HG02943 (cell line): Measurements from ENCODE around the gene PCDHB11.
"Not testable (repeated sequence)": the region's sequence is repeated elsewhere in the genome, so short reads cannot be mapped to it uniquely, and the experiment has no call there.

Experiments
- ATAC-seq: cut with Tn5 transposase; IDR thresholded peaks from one replicate; pipeline ENCODE4 v1.9.1; 2021; ENCODE audit warnings: mild to moderate bottlenecking, low read depth, moderate library complexity; ENCODE audit not compliant: unreplicated experiment

Gene PCDHB11

GRCh38 chr5:141184117-141184855 lies 15.1 kb upstream of the PCDHB11 start:
- not testable (repeated sequence) for ATAC-seq

DNA sequence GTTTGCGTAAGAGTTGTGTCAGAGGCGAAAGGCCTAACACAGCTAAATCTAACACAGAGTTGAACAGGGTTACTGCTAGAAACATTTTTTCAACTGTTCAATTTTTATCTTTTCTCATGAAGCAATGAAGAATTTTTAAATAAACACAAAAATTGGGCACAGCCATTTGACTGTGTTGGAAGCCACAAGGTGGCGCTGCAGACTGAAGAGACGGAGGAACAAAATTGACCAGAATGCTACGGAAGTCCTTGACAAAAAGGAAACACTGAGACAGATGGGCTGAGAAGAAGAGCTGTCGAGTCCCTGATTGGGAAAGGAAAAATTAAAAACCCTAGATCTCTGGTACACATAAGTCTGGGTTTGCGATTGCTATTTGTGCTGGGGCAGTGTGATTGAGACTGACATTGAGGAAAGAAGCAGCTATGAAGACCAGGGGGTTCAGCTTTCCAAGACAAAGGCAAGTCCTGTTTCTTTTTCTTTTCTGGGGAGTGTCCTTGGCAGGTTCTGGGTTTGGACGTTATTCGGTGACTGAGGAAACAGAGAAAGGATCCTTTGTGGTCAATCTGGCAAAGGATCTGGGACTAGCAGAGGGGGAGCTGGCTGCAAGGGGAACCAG lies 12.4 kb upstream of the PCDHB11 start, which contains the start of gene PCDHB9:
TSS of gene PCDHB9 (plus strand) at position 265 of the 616 bp plus-strand sequence. CDS start at position 423, 158 bp downstream.
- ATAC-seq, result no peak

DNA sequence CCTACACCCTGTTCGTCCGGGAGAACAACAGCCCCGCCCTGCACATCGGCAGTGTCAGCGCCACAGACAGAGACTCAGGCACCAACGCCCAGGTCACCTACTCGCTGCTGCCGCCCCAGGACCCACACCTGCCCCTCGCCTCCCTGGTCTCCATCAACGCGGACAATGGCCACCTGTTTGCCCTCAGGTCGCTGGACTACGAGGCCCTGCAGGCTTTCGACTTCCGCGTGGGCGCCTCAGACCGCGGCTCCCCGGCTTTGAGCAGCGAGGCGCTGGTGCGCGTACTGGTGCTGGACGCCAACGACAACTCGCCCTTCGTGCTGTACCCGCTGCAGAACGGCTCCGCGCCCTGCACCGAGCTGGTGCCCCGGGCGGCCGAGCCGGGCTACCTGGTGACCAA lies 10.7 kb upstream of the PCDHB11 start:
- ATAC-seq, result not testable (repeated sequence)

DNA sequence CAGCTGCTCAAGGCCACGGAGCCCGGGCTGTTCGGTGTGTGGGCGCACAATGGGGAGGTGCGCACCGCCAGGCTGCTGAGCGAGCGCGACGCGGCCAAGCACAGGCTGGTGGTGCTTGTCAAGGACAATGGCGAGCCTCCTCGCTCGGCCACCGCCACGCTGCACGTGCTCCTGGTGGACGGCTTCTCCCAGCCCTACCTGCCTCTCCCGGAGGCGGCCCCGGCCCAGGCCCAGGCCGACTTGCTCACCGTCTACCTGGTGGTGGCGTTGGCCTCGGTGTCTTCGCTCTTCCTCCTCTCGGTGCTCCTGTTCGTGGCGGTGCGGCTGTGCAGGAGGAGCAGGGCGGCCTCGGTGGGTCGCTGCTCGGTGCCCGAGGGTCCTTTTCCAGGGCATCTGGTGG lies 10.3 kb upstream of the PCDHB11 start:
- ATAC-seq, result not testable (repeated sequence)

DNA sequence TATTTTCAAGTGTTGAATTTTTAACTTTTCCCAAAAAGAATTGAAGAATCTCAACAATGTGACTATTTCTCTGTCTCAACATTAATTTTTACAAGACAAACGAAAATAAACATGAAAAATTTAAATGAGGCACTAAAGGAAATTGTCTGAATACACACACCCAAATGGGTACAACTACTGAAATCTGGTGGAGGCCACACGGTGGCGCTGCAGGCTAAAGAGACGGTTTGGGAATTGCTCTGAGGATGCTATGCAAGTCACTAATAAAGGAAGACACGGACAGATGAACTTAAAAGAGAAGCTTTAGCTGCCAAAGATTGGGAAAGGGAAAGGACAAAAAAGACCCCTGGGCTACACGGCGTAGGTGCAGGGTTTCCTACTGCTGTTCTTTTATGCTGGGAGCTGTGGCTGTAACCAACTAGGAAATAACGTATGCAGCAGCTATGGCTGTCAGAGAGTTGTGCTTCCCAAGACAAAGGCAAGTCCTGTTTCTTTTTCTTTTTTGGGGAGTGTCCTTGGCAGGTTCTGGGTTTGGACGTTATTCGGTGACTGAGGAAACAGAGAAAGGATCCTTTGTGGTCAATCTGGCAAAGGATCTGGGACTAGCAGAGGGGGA lies 7.2 kb upstream of the PCDHB11 start, which contains the start of gene PCDHB10:
TSS of gene PCDHB10 (plus strand) at position 244 of the 616 bp plus-strand sequence. CDS start at position 444, 200 bp downstream.
- ATAC-seq, result no peak

- ATAC-seq, result not testable (repeated sequence)
Observed at GRCh38 chr5:141194332-141194731, 5.1 kb upstream of the PCDHB11 start.

DNA sequence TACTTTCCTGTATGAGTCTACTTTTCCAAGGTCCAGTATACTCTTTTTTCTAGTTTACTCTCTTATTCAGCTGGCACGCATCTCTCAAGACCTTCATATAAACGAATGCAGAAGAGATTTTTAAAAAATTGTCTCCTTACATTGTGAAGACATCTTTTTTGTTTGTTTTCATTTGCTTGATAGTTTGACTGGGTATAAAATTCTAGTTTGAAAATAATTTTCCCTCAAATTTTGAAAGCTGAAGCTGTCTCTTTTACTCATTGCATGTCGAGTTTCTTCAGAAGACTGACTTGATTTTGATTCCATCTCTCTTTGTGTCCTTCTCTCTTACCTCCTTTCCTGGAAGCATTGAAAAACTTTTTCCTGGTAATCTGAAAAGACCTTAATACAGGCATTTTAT lies 3.1 kb upstream of the PCDHB11 start:
- no peak for ATAC-seq

DNA sequence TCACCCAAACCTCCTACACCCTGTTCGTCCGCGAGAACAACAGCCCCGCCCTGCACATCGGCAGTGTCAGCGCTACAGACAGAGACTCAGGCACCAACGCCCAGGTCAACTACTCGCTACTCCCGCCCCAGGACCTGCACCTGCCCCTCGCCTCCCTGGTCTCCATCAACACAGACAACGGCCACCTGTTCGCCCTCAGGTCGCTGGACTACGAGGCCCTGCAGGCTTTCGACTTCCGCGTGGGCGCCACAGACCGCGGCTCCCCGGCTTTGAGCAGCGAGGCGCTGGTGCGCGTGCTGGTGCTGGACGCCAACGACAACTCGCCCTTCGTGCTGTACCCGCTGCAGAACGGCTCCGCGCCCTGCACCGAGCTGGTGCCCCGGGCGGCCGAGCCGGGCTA lies 1.7 kb downstream of the PCDHB11 start:
- ATAC-seq, result not testable (repeated sequence)

- ATAC-seq, result not testable (repeated sequence)
Observed at GRCh38 chr5:141201646-141202045, 2.2 kb downstream of the PCDHB11 start.

DNA sequence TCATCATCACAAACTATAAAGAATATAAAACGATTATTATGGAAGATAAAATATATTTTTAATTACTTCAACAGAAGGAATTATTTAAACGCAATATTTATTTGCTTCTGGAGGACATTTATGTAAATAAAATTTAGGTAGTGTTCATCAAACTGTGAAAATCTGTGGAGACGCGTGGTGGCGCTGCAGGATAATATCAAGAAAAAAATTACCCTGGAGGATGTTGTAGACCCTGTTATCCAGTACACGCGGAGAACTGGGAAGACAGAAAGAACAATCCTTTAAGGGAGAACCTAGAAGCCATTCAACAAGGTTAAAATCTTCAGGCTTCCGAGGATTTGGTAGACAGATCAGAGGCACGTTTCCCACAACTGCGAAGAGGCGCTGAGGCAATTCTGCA lies 9.1 kb downstream of the PCDHB11 start, which contains the start of gene PCDHB12:
TSS of gene PCDHB12 (plus strand) at position 242 of the 400 bp plus-strand sequence. CDS start 189 bp downstream, outside the sequence.
- ATAC-seq, result no peak

DNA sequence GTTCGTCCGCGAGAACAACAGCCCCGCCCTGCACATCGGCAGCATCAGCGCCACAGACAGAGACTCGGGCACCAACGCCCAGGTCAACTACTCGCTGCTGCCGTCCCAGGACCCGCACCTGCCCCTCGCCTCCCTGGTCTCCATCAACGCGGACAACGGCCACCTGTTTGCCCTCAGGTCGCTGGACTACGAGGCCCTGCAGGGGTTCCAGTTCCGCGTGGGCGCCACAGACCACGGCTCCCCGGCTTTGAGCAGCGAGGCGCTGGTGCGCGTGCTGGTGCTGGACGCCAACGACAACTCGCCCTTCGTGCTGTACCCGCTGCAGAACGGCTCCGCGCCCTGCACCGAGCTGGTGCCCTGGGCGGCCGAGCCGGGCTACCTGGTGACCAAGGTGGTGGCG lies 10.9 kb downstream of the PCDHB11 start:
- ATAC-seq, result not testable (repeated sequence)

- not testable (repeated sequence) for ATAC-seq
Observed at GRCh38 chr5:141210849-141211248, 11.4 kb downstream of the PCDHB11 start.

DNA sequence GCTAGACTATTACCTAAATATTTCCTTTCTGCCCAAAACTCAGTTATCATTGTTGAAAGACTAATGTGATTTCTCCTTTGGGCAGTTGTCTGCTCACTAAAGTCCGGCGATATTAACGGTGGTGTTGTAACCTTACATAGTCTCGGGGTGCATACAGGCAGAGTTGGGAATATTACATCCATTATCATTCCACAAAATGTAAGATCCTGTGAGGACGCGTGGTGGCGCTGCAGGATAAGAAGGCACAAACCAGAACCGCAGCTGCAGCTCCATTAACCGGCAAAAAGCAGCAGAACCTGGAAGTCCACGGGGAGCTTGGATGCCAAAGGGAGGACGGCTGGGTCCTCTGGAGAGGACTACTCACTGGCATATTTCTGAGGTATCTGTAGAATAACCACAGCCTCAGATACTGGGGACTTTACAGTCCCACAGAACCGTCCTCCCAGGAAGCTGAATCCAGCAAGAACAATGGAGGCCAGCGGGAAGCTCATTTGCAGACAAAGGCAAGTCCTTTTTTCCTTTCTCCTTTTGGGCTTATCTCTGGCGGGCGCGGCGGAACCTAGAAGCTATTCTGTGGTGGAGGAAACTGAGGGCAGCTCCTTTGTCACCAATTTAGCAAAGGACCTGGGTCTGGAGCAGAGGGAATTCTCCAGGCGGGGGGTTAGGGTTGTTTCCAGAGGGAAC lies 14.4 kb downstream of the PCDHB11 start, which contains the start of gene PCDHB13:
TSS of gene PCDHB13 (plus strand) at position 264 of the 684 bp plus-strand sequence. CDS start at position 469, 205 bp downstream.
- ATAC-seq, result not testable (repeated sequence)

GRCh38 chr5:141214583-141214982 lies 15.2 kb downstream of the PCDHB11 start:
- ATAC-seq, result not testable (repeated sequence)

DNA sequence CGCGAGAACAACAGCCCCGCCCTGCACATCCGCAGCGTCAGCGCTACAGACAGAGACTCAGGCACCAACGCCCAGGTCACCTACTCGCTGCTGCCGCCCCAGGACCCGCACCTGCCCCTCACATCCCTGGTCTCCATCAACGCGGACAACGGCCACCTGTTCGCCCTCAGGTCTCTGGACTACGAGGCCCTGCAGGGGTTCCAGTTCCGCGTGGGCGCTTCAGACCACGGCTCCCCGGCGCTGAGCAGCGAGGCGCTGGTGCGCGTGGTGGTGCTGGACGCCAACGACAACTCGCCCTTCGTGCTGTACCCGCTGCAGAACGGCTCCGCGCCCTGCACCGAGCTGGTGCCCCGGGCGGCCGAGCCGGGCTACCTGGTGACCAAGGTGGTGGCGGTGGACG lies 16.1 kb downstream of the PCDHB11 start:
- ATAC-seq, result not testable (repeated sequence)

DNA sequence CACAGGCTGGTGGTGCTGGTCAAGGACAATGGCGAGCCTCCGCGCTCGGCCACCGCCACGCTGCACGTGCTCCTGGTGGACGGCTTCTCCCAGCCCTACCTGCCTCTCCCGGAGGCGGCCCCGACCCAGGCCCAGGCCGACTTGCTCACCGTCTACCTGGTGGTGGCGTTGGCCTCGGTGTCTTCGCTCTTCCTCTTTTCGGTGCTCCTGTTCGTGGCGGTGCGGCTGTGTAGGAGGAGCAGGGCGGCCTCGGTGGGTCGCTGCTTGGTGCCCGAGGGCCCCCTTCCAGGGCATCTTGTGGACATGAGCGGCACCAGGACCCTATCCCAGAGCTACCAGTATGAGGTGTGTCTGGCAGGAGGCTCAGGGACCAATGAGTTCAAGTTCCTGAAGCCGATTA lies 16.6 kb downstream of the PCDHB11 start:
- ATAC-seq, result not testable (repeated sequence)

- ATAC-seq, result no peak
Observed at GRCh38 chr5:141223112-141223783, 23.8 kb downstream of the PCDHB11 start, which contains the start of gene PCDHB14. PCDHB14 (plus strand) TSS chr5:141223343; CDS start chr5:141223506, 163 bp downstream.

- not testable (repeated sequence) for ATAC-seq
Observed at GRCh38 chr5:141224844-141225243, 25.4 kb downstream of the PCDHB11 start.

DNA sequence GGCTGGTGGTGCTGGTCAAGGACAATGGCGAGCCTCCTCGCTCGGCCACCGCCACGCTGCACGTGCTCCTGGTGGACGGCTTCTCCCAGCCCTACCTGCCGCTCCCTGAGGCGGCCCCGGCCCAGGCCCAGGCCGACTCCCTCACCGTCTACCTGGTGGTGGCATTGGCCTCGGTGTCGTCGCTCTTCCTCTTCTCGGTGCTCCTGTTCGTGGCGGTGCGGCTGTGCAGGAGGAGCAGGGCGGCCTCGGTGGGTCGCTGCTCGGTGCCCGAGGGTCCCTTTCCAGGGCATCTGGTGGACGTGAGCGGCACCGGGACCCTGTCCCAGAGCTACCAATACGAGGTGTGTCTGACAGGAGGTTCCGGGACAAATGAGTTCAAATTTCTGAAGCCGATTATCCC lies 26.0 kb downstream of the PCDHB11 start:
- not testable (repeated sequence) for ATAC-seq
